ENCODE data around the gene CD101.

CD101 gene

GRCh38 chr1:116990612-116991151 is 10.9 kb upstream of the CD101 start:
- no peak for DNase-seq (ENCODE audit: low spot score)
- no peak for TF ChIP-seq CTCF (IDR thresholded peaks at IDR 0.05; ENCODE audit: borderline replicate concordance, control extremely low read depth, extremely low read depth, insufficient read depth, missing control alignments)
- in situ Hi-C loops (cut with MboI; ENCODE audit: low sequenced_read_pairs, unreplicated experiment): no loop called here

- in situ Hi-C loops (cut with MboI; ENCODE audit: low sequenced_read_pairs, unreplicated experiment): no loop called here
- DNase-seq (ENCODE audit: low spot score): no peak
- TF ChIP-seq CTCF (IDR thresholded peaks at IDR 0.05; ENCODE audit: borderline replicate concordance, control extremely low read depth, extremely low read depth, insufficient read depth, missing control alignments): no peak
These were observed 10.3 kb upstream of the CD101 start for GRCh38 chr1:116991171-116991845.

- TF ChIP-seq CTCF (IDR thresholded peaks at IDR 0.05; ENCODE audit: borderline replicate concordance, control extremely low read depth, extremely low read depth, insufficient read depth, missing control alignments): no peak
- no peak for DNase-seq (ENCODE audit: low spot score)
- in situ Hi-C loops (cut with MboI; ENCODE audit: low sequenced_read_pairs, unreplicated experiment): no loop called here
These were observed 9.6 kb upstream of the CD101 start for GRCh38 chr1:116991918-116992317.

- in situ Hi-C loops (cut with MboI; ENCODE audit: low sequenced_read_pairs, unreplicated experiment): no loop called here
- no peak for DNase-seq (ENCODE audit: low spot score)
- no peak for TF ChIP-seq CTCF (IDR thresholded peaks at IDR 0.05; ENCODE audit: borderline replicate concordance, control extremely low read depth, extremely low read depth, insufficient read depth, missing control alignments)
These were observed 8.3 kb upstream of the CD101 start for GRCh38 chr1:116993286-116993685.

GRCh38 chr1:116994411-116994810 is 7.1 kb upstream of the CD101 start:
- no peak for DNase-seq (ENCODE audit: low spot score)
- in situ Hi-C loops (cut with MboI; ENCODE audit: low sequenced_read_pairs, unreplicated experiment): no loop called here
- no peak for TF ChIP-seq CTCF (IDR thresholded peaks at IDR 0.05; ENCODE audit: borderline replicate concordance, control extremely low read depth, extremely low read depth, insufficient read depth, missing control alignments)

GRCh38 chr1:116997066-116997465 is 4.5 kb upstream of the CD101 start:
- in situ Hi-C loops (cut with MboI; ENCODE audit: low sequenced_read_pairs, unreplicated experiment): no loop called here
- no peak for DNase-seq (ENCODE audit: low spot score)
- TF ChIP-seq CTCF (IDR thresholded peaks at IDR 0.05; ENCODE audit: borderline replicate concordance, control extremely low read depth, extremely low read depth, insufficient read depth, missing control alignments): no peak

Data from GM13976 (cell line).